Measurements from ENCODE around the gene MPND.

The MPND gene

GRCh38 chr19:4358709-4359626, 15.6 kb downstream of the MPND start:
- TF ChIP-seq, protein P1, sequence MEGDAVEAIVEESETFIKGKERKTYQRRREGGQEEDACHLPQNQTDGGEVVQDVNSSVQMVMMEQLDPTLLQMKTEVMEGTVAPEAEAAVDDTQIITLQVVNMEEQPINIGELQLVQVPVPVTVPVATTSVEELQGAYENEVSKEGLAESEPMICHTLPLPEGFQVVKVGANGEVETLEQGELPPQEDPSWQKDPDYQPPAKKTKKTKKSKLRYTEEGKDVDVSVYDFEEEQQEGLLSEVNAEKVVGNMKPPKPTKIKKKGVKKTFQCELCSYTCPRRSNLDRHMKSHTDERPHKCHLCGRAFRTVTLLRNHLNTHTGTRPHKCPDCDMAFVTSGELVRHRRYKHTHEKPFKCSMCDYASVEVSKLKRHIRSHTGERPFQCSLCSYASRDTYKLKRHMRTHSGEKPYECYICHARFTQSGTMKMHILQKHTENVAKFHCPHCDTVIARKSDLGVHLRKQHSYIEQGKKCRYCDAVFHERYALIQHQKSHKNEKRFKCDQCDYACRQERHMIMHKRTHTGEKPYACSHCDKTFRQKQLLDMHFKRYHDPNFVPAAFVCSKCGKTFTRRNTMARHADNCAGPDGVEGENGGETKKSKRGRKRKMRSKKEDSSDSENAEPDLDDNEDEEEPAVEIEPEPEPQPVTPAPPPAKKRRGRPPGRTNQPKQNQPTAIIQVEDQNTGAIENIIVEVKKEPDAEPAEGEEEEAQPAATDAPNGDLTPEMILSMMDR (conservative IDR thresholded peaks at IDR 0.05; ENCODE audit: low read length) = no peak
- no peak overlapping the region for H3K4me3 ChIP-seq (ENCODE audit: low read length)
- no peak for DNase-seq (ENCODE audit: low read depth)

DNA sequence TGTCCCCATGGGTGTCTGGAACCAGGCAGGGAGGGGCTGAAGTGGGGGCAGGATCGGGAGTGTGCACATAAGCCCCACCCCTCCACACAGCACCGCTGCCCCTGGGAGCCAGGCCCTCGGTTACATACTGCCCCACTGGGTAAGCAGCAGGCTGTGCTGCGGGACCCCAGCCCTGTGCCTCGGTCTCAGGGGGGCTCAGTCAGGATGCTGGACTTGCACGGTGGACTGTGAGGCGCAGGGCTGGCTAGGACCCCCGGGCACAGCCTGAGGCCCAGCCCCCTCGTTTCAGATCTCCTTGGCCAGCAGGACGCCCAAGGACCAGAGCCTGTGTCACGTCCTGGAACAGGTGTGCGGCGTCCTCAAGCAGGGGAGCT, 16.3 kb downstream of the MPND start:
- no peak for DNase-seq (ENCODE audit: low read depth)
- H3K4me3 ChIP-seq (ENCODE audit: low read length) = no peak overlapping the region
- TF ChIP-seq, protein P1 (conservative IDR thresholded peaks at IDR 0.05; ENCODE audit: low read length) = no peak

DNA sequence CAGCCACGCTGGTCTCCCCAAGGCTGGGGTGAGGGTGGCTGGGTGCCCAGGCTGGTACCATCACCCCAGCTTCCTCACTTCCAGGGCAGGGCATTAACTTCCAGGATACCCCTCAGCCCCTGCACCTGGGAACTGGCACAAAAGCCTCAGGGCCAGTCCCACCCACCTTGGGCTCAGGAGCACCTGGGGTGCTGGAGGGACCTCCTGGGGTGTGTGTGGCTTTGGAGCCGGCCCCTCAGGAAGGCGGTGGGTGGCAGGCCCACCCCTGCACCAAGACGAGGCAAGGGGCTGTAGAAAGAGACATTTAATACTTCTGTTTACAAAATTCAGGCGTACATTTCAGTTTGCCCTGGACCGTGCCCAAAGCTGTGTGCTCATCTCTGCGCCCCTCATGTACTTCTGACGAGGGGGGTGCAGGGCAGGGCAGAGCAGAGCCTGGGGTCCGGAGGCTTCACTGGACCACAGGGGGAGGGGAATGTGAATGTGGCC, 16.8 kb downstream of the MPND start:
- TF ChIP-seq, protein P1 (conservative IDR thresholded peaks at IDR 0.05; ENCODE audit: low read length) = no peak
- no peak overlapping the region for H3K4me3 ChIP-seq (ENCODE audit: low read length)
- no peak for DNase-seq (ENCODE audit: low read depth)

DNA sequence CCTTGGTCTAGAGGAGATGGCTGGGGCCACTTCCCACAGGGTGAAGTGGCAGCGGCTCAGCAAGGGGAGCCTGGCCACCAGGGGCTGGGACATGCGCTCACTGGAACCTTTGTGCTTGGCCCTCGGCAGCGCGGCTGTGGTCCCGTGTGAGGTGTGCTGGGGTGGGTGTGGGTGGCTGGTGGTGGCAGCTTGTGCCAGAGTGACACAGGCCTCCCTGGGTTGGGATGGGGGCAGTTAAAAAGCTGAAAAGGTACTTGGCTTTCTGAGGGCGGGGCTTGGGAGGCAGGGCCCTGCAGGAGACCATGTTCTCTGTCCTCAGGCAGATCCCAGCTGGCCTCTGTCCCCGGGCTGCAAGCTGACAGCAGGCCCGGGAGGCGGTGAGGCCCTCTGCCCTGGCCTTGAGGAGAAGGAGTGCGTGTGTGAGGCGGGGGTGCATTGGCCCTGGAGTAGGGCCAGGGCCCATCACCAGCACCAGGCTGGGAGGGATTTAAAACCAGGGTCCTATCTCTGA, 17.3 kb downstream of the MPND start:
- no peak overlapping the region for H3K4me3 ChIP-seq (ENCODE audit: low read length)
- TF ChIP-seq, protein P1 (conservative IDR thresholded peaks at IDR 0.05; ENCODE audit: low read length) = no peak
- DNase-seq (ENCODE audit: low read depth) = no peak

- no peak overlapping the region for H3K4me3 ChIP-seq (ENCODE audit: low read length)
- TF ChIP-seq, protein P1 (conservative IDR thresholded peaks at IDR 0.05; ENCODE audit: low read length) = no peak
- DNase-seq (ENCODE audit: low read depth) = no peak
Measured at GRCh38 chr19:4361152-4362046, 18.0 kb downstream of the MPND start.

DNA sequence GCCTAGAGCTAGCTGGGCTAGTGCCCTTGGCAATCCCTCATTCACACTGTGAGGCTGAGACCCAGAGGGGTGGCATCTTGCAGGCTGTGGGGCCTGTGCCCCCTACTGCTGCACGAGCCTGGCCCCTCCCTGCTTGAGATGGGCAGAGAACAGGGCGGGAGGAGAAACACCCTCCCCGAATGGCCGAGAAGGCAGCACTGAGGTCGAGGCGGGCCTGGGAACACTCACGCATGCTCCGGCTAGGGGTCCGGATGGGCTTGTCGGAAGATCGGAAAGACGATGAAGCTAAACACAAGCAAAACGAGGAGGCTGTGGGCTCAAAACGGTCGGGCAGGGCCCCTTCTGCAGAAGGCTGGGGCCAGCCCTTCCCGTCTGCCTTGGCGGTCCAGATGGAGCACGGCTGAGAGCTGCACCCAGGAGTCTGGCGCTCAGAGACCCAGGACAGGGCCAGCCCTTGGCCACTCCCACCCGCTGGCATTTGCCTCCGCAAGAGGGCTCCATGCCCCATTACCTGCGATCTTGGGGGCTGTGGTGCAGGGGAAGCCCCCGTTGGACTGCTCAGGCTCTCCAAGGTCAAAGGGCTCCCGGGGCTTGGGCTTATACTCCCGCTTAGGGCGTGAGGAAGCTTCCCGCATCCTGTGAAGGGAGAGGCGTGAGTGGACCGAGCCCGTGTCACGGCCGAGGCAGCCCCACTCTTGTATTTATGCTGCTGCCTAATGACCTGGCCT, 18.9 kb downstream of the MPND start:
- no peak for DNase-seq (ENCODE audit: low read depth)
- TF ChIP-seq, protein P1 (conservative IDR thresholded peaks at IDR 0.05; ENCODE audit: low read length) = no peak
- H3K4me3 ChIP-seq (ENCODE audit: low read length) = no peak overlapping the region
